ENCODE data around the gene VMP1.

The VMP1 gene

GRCh38 chr17:59734226-59734625 lies 26.8 kb downstream of the VMP1 start:
- Histone ChIP-seq H3K4me1 (ENCODE audit: control insufficient read depth, low read depth, low read length) (no peaks in the 10 kb centered on the region), H3K23ac (ENCODE audit: low read length) (no peak overlapping the region), H3K9ac (ENCODE audit: low read length) (no peak overlapping the region), H3K79me2 (ENCODE audit: control insufficient read depth, insufficient read depth, low read length) (no peaks in the 10 kb centered on the region), H2BK120ac (ENCODE audit: low read depth, low read length) (no peak overlapping the region), H2BK5ac (ENCODE audit: low read length) (no peak overlapping the region), H3K79me1 (ENCODE audit: low read length) (peaks cover 2% of the 10 kb centered on the region), H4K5ac (ENCODE audit: low read length) (no peak overlapping the region), H3K27ac (ENCODE audit: low read depth, low read length) (no peak overlapping the region), H3K56ac (ENCODE audit: low read length) (no peak overlapping the region), H2BK15ac (replicated peaks; ENCODE audit: low read depth) (no peak overlapping the region), H3K27me3 (ENCODE audit: insufficient read depth, low read length, poor library complexity) (no peaks in the 10 kb centered on the region), H3K4me2 (ENCODE audit: low read length) (no peak overlapping the region), H4K8ac (ENCODE audit: low read depth, low read length) (no peak overlapping the region), H3K36me3 (ENCODE audit: control insufficient read depth, insufficient read depth, low read length) (no peaks in the 10 kb centered on the region), H2AK5ac (ENCODE audit: low read length) (no peak overlapping the region), H3K4me3 (ENCODE audit: low read length) (no peak overlapping the region), H3K18ac (ENCODE audit: low read length) (no peak overlapping the region), H3K4ac (ENCODE audit: low read depth, low read length) (no peak overlapping the region)
- no CpG with 5 or more reads among the region's 5 CpGs for WGBS (ENCODE audit: extremely low coverage, insufficient coverage, low lambda C conversion rate)
- DNase-seq, result no peak

DNA sequence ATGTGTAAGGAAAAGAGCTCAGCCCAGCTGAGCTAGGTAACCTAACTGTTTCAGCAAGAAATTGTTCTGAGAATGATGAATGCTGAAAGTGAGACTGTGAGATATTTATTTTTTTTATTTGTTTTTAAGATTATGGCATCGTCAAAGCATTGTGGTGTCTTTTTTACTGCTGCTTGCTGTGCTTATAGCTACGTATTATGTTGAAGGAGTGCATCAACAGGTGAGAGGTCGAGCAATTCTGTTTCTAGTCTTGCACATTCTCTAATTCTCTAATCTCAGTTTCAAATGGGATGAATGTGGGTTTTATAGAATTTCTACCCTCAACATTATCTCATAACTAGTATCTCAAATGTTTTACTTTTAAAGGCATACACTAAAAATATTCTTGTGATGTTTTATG lies 29.9 kb downstream of the VMP1 start:
- no peaks in the 10 kb centered on the region for H3K36me3 ChIP-seq (ENCODE audit: control insufficient read depth, insufficient read depth, low read length)
- no peak overlapping the region for H3K9ac ChIP-seq (ENCODE audit: low read length)
- no peak overlapping the region for H2BK120ac ChIP-seq (ENCODE audit: low read depth, low read length)
- no peak overlapping the region for H4K5ac ChIP-seq (ENCODE audit: low read length)
- no peak overlapping the region for H2BK15ac ChIP-seq (replicated peaks; ENCODE audit: low read depth)
- no peak overlapping the region for H3K18ac ChIP-seq (ENCODE audit: low read length)
- H3K4ac ChIP-seq (ENCODE audit: low read depth, low read length), result no peak overlapping the region
- DNase-seq, result no peak
- H2BK5ac ChIP-seq (ENCODE audit: low read length), result no peak overlapping the region
- H3K27ac ChIP-seq (ENCODE audit: low read depth, low read length), result no peak overlapping the region
- H3K4me1 ChIP-seq (ENCODE audit: control insufficient read depth, low read depth, low read length), result no peaks in the 10 kb centered on the region
- H3K79me2 ChIP-seq (ENCODE audit: control insufficient read depth, insufficient read depth, low read length), result no peaks in the 10 kb centered on the region
- H2AK5ac ChIP-seq (ENCODE audit: low read length), result no peak overlapping the region
- no peaks in the 10 kb centered on the region for H3K79me1 ChIP-seq (ENCODE audit: low read length)
- H3K56ac ChIP-seq (ENCODE audit: low read length), result no peak overlapping the region
- no CpG with 5 or more reads among the region's 3 CpGs for WGBS (ENCODE audit: extremely low coverage, insufficient coverage, low lambda C conversion rate)
- no peak overlapping the region for H3K4me2 ChIP-seq (ENCODE audit: low read length)
- no peak overlapping the region for H4K8ac ChIP-seq (ENCODE audit: low read depth, low read length)
- H3K27me3 ChIP-seq (ENCODE audit: insufficient read depth, low read length, poor library complexity), result no peaks in the 10 kb centered on the region
- no peak overlapping the region for H3K4me3 ChIP-seq (ENCODE audit: low read length)
- no peak overlapping the region for H3K23ac ChIP-seq (ENCODE audit: low read length)

GRCh38 chr17:59743842-59744241 lies 36.4 kb downstream of the VMP1 start:
- Histone ChIP-seq H3K4me3 (ENCODE audit: low read length) (no peak overlapping the region), H3K23ac (ENCODE audit: low read length) (no peak overlapping the region), H3K4ac (ENCODE audit: low read depth, low read length) (no peak overlapping the region), H3K27me3 (ENCODE audit: insufficient read depth, low read length, poor library complexity) (no peaks in the 10 kb centered on the region), H2AK5ac (ENCODE audit: low read length) (no peak overlapping the region), H3K36me3 (ENCODE audit: control insufficient read depth, insufficient read depth, low read length) (no peaks in the 10 kb centered on the region), H2BK120ac (ENCODE audit: low read depth, low read length) (no peak overlapping the region), H4K8ac (ENCODE audit: low read depth, low read length) (no peak overlapping the region), H3K9ac (ENCODE audit: low read length) (no peak overlapping the region), H3K56ac (ENCODE audit: low read length) (no peak overlapping the region), H4K5ac (ENCODE audit: low read length) (no peak overlapping the region), H3K4me1 (ENCODE audit: control insufficient read depth, low read depth, low read length) (no peaks in the 10 kb centered on the region), H2BK15ac (replicated peaks; ENCODE audit: low read depth) (no peak overlapping the region), H3K4me2 (ENCODE audit: low read length) (no peak overlapping the region), H3K18ac (ENCODE audit: low read length) (no peak overlapping the region), H3K27ac (ENCODE audit: low read depth, low read length) (no peak overlapping the region), H3K79me1 (ENCODE audit: low read length) (no peaks in the 10 kb centered on the region), H2BK5ac (ENCODE audit: low read length) (no peak overlapping the region), H3K79me2 (ENCODE audit: control insufficient read depth, insufficient read depth, low read length) (no peaks in the 10 kb centered on the region)
- DNase-seq, result no peak
- no CpG with 5 or more reads among the region's 4 CpGs for WGBS (ENCODE audit: extremely low coverage, insufficient coverage, low lambda C conversion rate)

DNA sequence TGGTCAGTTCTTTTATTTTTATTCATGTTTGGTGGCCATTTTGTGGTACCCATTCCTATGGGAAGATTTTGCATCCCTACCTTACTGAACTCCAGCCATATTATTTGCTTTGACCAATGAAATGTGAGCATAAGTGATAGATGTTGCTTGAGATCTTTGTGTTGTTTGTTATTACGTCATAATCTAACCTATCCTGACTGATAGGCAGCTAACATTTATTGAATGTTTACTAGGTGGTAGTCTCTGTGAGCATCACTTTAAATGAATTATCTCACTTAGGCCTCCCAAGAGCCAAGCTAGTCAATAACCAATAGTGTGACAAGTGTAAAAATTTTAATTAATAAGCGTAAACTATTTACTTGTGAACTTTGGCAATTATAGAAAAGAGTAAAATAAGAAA lies 37.6 kb downstream of the VMP1 start:
- no peak overlapping the region for H3K4ac ChIP-seq (ENCODE audit: low read depth, low read length)

DNA sequence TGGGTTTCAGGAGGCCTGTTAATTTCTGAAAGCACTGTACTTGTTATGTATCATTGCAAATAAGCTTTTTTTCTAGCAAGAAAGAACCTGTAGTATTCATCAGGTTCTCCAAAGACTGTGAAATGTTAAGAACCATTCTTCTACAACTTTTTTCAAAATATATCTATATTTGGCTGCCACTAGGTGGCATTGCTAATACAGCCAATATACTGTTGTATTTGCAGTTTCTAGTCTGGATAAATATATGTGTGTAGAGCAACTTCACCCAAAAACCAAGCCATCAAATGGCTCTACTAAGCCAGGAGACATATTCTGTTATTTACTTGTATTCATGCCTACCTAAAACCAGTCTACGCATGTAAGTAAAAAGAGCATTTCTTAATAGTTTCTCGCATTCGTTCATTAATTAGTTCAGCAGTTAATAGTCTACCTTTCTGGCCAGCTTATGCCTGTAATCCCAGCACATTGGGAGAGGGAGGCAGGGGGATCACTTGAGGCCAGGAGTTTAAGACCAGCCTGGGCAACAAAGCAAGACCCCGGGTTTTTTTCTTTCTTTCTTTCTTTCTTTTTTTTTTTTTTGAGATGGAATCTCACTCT lies 39.5 kb downstream of the VMP1 start:
- no CpG with 5 or more reads among the region's 4 CpGs for WGBS (ENCODE audit: extremely low coverage, insufficient coverage, low lambda C conversion rate)
- no peak overlapping the region for H3K4ac ChIP-seq (ENCODE audit: low read depth, low read length)
- no peak overlapping the region for H2AK5ac ChIP-seq (ENCODE audit: low read length)
- H4K8ac ChIP-seq (ENCODE audit: low read depth, low read length), result no peak overlapping the region
- H2BK15ac ChIP-seq (replicated peaks; ENCODE audit: low read depth), result no peak overlapping the region
- H3K4me3 ChIP-seq (ENCODE audit: low read length), result no peak overlapping the region
- no peak overlapping the region for H3K23ac ChIP-seq (ENCODE audit: low read length)
- H3K27ac ChIP-seq (ENCODE audit: low read depth, low read length), result no peak overlapping the region
- H3K36me3 ChIP-seq (ENCODE audit: control insufficient read depth, insufficient read depth, low read length), result no peaks in the 10 kb centered on the region
- no peaks in the 10 kb centered on the region for H3K27me3 ChIP-seq (ENCODE audit: insufficient read depth, low read length, poor library complexity)
- H3K9ac ChIP-seq (ENCODE audit: low read length), result no peak overlapping the region
- H3K79me1 ChIP-seq (ENCODE audit: low read length), result no peaks in the 10 kb centered on the region
- no peak overlapping the region for H2BK5ac ChIP-seq (ENCODE audit: low read length)
- H3K18ac ChIP-seq (ENCODE audit: low read length), result no peak overlapping the region
- no peak overlapping the region for H3K4me2 ChIP-seq (ENCODE audit: low read length)
- DNase-seq, result peak; percentile 26
- H2BK120ac ChIP-seq (ENCODE audit: low read depth, low read length), result no peak overlapping the region
- no peak overlapping the region for H3K56ac ChIP-seq (ENCODE audit: low read length)
- no peaks in the 10 kb centered on the region for H3K79me2 ChIP-seq (ENCODE audit: control insufficient read depth, insufficient read depth, low read length)
- H3K4me1 ChIP-seq (ENCODE audit: control insufficient read depth, low read depth, low read length), result no peaks in the 10 kb centered on the region
- H4K5ac ChIP-seq (ENCODE audit: low read length), result no peak overlapping the region

More for the DNA sequence above, 37.6 kb downstream of the VMP1 start:
- Histone ChIP-seq H3K23ac (ENCODE audit: low read length) (no peak overlapping the region), H3K18ac (ENCODE audit: low read length) (no peak overlapping the region), H3K4me1 (ENCODE audit: control insufficient read depth, low read depth, low read length) (no peaks in the 10 kb centered on the region), H3K27me3 (ENCODE audit: insufficient read depth, low read length, poor library complexity) (no peaks in the 10 kb centered on the region), H3K4me2 (ENCODE audit: low read length) (no peak overlapping the region), H3K9ac (ENCODE audit: low read length) (no peak overlapping the region), H3K79me1 (ENCODE audit: low read length) (no peaks in the 10 kb centered on the region), H3K4me3 (ENCODE audit: low read length) (no peak overlapping the region), H3K27ac (ENCODE audit: low read depth, low read length) (no peak overlapping the region), H2BK5ac (ENCODE audit: low read length) (no peak overlapping the region), H3K56ac (ENCODE audit: low read length) (no peak overlapping the region), H2BK120ac (ENCODE audit: low read depth, low read length) (no peak overlapping the region), H4K8ac (ENCODE audit: low read depth, low read length) (no peak overlapping the region), H2BK15ac (replicated peaks; ENCODE audit: low read depth) (no peak overlapping the region), H2AK5ac (ENCODE audit: low read length) (no peak overlapping the region), H3K79me2 (ENCODE audit: control insufficient read depth, insufficient read depth, low read length) (no peaks in the 10 kb centered on the region), H4K5ac (ENCODE audit: low read length) (no peak overlapping the region), H3K36me3 (ENCODE audit: control insufficient read depth, insufficient read depth, low read length) (no peaks in the 10 kb centered on the region)
- DNase-seq, result no peak
- WGBS (ENCODE audit: extremely low coverage, insufficient coverage, low lambda C conversion rate), result 100% methylated on average over 1 of the region's 2 CpGs

- H2BK5ac ChIP-seq (ENCODE audit: low read length), result no peak overlapping the region
- no peaks in the 10 kb centered on the region for H3K36me3 ChIP-seq (ENCODE audit: control insufficient read depth, insufficient read depth, low read length)
- H3K56ac ChIP-seq (ENCODE audit: low read length), result no peak overlapping the region
- H3K27ac ChIP-seq (ENCODE audit: low read depth, low read length), result no peak overlapping the region
- no peaks in the 10 kb centered on the region for H3K79me1 ChIP-seq (ENCODE audit: low read length)
- WGBS (ENCODE audit: extremely low coverage, insufficient coverage, low lambda C conversion rate), result no CpG with 5 or more reads among the region's 1 CpG
- no peak overlapping the region for H3K4ac ChIP-seq (ENCODE audit: low read depth, low read length)
- no peak overlapping the region for H4K8ac ChIP-seq (ENCODE audit: low read depth, low read length)
- no peaks in the 10 kb centered on the region for H3K79me2 ChIP-seq (ENCODE audit: control insufficient read depth, insufficient read depth, low read length)
- no peak overlapping the region for H2AK5ac ChIP-seq (ENCODE audit: low read length)
- no peak overlapping the region for H3K9ac ChIP-seq (ENCODE audit: low read length)
- DNase-seq, result no peak
- H2BK15ac ChIP-seq (replicated peaks; ENCODE audit: low read depth), result no peak overlapping the region
- no peak overlapping the region for H3K18ac ChIP-seq (ENCODE audit: low read length)
- no peak overlapping the region for H2BK120ac ChIP-seq (ENCODE audit: low read depth, low read length)
- no peak overlapping the region for H3K4me2 ChIP-seq (ENCODE audit: low read length)
- H4K5ac ChIP-seq (ENCODE audit: low read length), result no peak overlapping the region
- H3K4me1 ChIP-seq (ENCODE audit: control insufficient read depth, low read depth, low read length), result no peaks in the 10 kb centered on the region
- H3K27me3 ChIP-seq (ENCODE audit: insufficient read depth, low read length, poor library complexity), result no peaks in the 10 kb centered on the region
- H3K4me3 ChIP-seq (ENCODE audit: low read length), result no peak overlapping the region
- H3K23ac ChIP-seq (ENCODE audit: low read length), result no peak overlapping the region
Observed at GRCh38 chr17:59748591-59748990, 41.1 kb downstream of the VMP1 start.
